Sciatic nerve (tissue), 2 donors: ENCODE measurements around the gene ARVCF. TPM values are rescaled to one million over a fixed set of nuclear protein-coding genes. Genes with fewer than 3 reads are reported as not detected.

Source experiments
- ATAC-seq: fragments of 200-7000 bp; cut with Tn5 transposase; one replicate; pipeline ENCODE4 v1.9.1; 2020; ENCODE audit warnings: mild to moderate bottlenecking, moderate library complexity
- DNase-seq: peaks from one replicate; pipeline ENCODE4 v3.0.0-alpha.2; 2020; ENCODE audit warnings: low spot score
- intact Hi-C: fragments of 100-400 bp; cut with DNase I; formaldehyde crosslinking; loops from one replicate; pipeline ENCODE4 v1.14.2; 2022
- total RNA-seq: library from RNA; stranded (reverse); fragmentation: NEBNext Ultra II Directional; extraction: Animal tissue kit (Norgen Biotek cat#: 25700); gene quantifications from one replicate; pipeline ENCODE4 v1.2.1, GENCODE V29; 2021
- donor health status: DM: no; HTN: no; CAD: no.
- donor health status: DM: no; HTN: no; CAD: no.

The ARVCF gene
- total RNA-seq, 1 donor from 2014 or later = 59.4 TPM

- intact Hi-C loops = no loop called here
- no peak for ATAC-seq
- DNase-seq = no peak
Observed at GRCh38 chr22:19981171-19981960, 35.3 kb downstream of the ARVCF start.

- no peak for ATAC-seq
- DNase-seq = no peak
- intact Hi-C loops = no loop called here
Observed at GRCh38 chr22:19980766-19981165, 35.9 kb downstream of the ARVCF start.

GRCh38 chr22:19979712-19980493 lies 36.7 kb downstream of the ARVCF start:
- no peak for DNase-seq
- no peak for ATAC-seq
- intact Hi-C loops = no loop called here

GRCh38 chr22:19978748-19979147 lies 37.9 kb downstream of the ARVCF start:
- DNase-seq (no peak), ATAC-seq (no peak)
- intact Hi-C loops = no loop called here

GRCh38 chr22:19977296-19978243 lies 39.1 kb downstream of the ARVCF start:
- ATAC-seq (no peak), DNase-seq (no peak)
- intact Hi-C loops = no loop called here

- no peak for DNase-seq
- intact Hi-C loops = no loop called here
- no peak for ATAC-seq
Observed at GRCh38 chr22:19976671-19977070, 40.0 kb downstream of the ARVCF start.

- no peak for DNase-seq
- no peak for ATAC-seq
- intact Hi-C loops = no loop called here
Observed at GRCh38 chr22:19975707-19976035, 41.0 kb downstream of the ARVCF start.

GRCh38 chr22:19974935-19975706 lies 41.5 kb downstream of the ARVCF start:
- intact Hi-C loops = no loop called here

GRCh38 chr22:19974268-19974861 lies 42.3 kb downstream of the ARVCF start:
- ATAC-seq (peak; percentile 7), DNase-seq (no peak)
- intact Hi-C loops = no loop called here

More at GRCh38 chr22:19974935-19975706, 41.5 kb downstream of the ARVCF start:
- DNase-seq (no peak), ATAC-seq (no peak)

- intact Hi-C loops = loop anchor here (2.0 kb wide), 1 partner anchor 35 kb away; no protein-coding TSS in a partner anchor
- ATAC-seq (no peak), DNase-seq (no peak)
Observed at GRCh38 chr22:19973551-19974267, 42.9 kb downstream of the ARVCF start.

- intact Hi-C loops = loop anchor here (2.0 kb wide), 1 partner anchor 36 kb away; no protein-coding TSS in a partner anchor
- DNase-seq (no peak), ATAC-seq (no peak)
Observed at GRCh38 chr22:19972652-19973550, 43.7 kb downstream of the ARVCF start.

- intact Hi-C loops = loop anchor here (2.0 kb wide), 1 partner anchor 37 kb away; no protein-coding TSS in a partner anchor
Observed at GRCh38 chr22:19972251-19972650, 44.4 kb downstream of the ARVCF start.

GRCh38 chr22:19971276-19972124 lies 45.1 kb downstream of the ARVCF start:
- ATAC-seq = peak; percentile 1
- intact Hi-C loops = loop anchor here (2.0 kb wide), 1 partner anchor 37 kb away; no protein-coding TSS in a partner anchor
- no peak for DNase-seq

More at GRCh38 chr22:19972251-19972650, 44.4 kb downstream of the ARVCF start:
- DNase-seq (no peak), ATAC-seq (no peak)

GRCh38 chr22:19970479-19971275 lies 45.9 kb downstream of the ARVCF start:
- intact Hi-C loops = no loop called here
- DNase-seq (peak; percentile 83), ATAC-seq (peak; percentile 79)

- intact Hi-C loops = no loop called here
- DNase-seq = no peak
- no peak for ATAC-seq
Observed at GRCh38 chr22:19970031-19970478, 46.6 kb downstream of the ARVCF start.
